Measurements from ENCODE around the gene MSH5.
A peak's percentile ranks its signal among the peaks of the same experiment; 100 is the strongest.
"Not testable (repeated sequence)": the region's sequence is repeated elsewhere in the genome, so short reads cannot be mapped to it uniquely, and the experiment has no call there.

Gene MSH5

DNA sequence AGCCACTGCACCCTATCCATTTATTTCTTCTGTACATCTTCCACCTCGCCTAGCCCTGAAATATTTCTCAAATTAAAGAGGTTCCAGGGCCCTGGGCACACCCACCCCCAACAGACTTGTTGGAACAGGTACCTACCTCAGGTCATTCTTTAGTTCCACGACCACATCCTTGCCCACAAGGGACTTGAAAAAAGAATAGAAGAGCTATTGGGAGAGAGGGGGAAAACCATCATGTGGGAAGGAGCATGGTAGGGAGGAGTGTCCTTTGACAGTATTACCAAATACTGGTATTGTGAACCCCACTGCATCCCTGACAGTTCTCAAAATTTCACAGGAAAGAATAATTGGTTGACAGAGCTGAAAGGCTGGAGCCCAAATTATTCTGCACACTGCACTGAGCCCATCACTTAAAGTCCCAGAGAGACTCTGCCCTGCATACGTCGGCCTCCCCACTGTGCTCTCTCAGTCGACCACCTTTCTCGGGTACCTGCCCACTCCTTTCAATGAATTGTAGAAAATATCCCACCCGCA, 66.2 kb downstream of the MSH5 start:
- no peak for DNase-seq (ENCODE audit: low read depth)
- H3K4me3 ChIP-seq (ENCODE audit: low read depth, low read length) = peak overlapping the region; percentile 82
- TF ChIP-seq, protein P1, sequence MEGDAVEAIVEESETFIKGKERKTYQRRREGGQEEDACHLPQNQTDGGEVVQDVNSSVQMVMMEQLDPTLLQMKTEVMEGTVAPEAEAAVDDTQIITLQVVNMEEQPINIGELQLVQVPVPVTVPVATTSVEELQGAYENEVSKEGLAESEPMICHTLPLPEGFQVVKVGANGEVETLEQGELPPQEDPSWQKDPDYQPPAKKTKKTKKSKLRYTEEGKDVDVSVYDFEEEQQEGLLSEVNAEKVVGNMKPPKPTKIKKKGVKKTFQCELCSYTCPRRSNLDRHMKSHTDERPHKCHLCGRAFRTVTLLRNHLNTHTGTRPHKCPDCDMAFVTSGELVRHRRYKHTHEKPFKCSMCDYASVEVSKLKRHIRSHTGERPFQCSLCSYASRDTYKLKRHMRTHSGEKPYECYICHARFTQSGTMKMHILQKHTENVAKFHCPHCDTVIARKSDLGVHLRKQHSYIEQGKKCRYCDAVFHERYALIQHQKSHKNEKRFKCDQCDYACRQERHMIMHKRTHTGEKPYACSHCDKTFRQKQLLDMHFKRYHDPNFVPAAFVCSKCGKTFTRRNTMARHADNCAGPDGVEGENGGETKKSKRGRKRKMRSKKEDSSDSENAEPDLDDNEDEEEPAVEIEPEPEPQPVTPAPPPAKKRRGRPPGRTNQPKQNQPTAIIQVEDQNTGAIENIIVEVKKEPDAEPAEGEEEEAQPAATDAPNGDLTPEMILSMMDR (IDR thresholded peaks at IDR 0.05; ENCODE audit: insufficient read depth, low read depth, low read length, missing control alignments) = no peak

DNA sequence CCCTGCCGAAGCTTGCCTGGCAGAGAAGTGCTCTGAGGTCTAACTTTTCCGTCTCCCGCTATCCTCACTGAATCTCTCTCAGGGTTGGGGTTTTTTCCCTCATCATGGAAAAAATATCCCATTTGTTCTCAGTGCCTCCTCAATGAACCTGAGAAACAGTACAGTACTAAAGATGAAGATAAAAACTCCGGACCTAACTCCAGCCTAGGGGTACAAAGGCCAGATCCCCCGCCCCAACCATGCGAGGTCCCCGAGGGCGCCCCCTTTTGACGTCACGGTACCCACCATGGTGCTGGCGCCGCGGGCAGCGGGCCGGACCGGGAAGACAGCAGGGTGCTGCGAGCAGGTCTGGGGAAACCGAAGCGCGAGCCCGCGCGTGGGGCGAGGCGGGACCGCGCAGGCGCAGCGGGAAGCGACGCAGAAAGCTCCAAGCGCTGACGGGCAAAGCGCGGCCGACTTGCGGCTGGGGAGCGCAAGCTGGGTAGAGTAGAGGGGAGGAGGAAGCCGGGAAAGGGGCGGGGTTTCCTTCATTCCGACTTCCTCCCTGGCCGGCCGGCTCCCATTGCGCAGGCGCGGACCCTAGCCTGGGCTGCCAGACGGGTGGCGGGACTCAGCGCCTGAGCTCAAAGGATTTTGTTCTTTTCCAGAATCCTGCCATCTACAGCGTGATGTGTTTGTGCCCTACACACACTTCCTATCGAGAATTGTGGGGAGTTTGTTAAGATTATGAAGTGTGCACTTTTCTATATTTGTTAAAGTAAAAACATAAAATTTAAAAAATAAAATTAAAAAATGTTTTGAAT, 66.9 kb downstream of the MSH5 start, which contains the start of gene LSM2:
LSM2 (minus strand) TSS at position 497 of the 803 bp plus-strand sequence; CDS start at position 288, 209 bp downstream.
- TF ChIP-seq, protein P1 (IDR thresholded peaks at IDR 0.05; ENCODE audit: insufficient read depth, low read depth, low read length, missing control alignments) = peak; percentile 12
- peak; percentile 97 for DNase-seq (ENCODE audit: low read depth)
- peak within 1 kb of the TSS; percentile 82 for H3K4me3 ChIP-seq (ENCODE audit: low read depth, low read length)

DNA sequence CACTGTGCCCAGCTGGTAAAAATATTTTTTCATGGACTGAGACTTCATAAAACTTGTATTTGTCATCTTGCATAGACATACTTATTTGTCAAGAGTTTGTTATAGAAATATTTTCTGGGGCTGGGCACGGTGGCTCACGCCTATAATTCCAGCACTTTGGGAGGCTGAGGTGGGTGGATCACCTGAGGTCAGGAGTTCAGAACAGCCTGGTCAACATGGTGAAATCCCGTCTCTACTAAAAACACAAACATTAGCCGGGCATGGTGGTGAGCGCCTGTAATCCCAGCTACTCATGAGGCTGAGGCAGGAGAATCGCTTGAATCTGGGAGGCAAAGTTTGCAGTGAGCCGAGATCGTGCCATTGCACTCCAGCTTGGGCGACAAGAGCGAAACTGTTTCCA, 68.8 kb downstream of the MSH5 start:
- not testable (repeated sequence) for H3K4me3 ChIP-seq (ENCODE audit: low read depth, low read length); DNase-seq (ENCODE audit: low read depth)

DNA sequence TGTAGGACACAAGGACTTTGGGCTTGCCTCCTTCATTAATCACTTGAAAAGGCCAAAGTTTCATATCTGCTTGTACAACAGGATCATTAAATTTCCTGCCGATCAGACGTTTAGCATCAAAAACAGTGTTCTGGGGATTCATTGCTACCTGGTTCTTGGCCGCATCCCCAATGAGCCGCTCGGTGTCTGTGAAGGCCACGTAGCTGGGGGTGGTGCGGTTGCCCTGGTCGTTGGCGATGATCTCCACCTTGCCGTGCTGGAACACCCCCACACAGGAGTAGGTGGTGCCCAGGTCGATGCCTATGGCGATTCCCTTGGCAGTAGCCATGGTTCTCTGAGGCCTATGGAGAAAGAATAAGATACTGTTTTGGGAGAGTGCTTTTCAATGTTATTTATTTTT, 71.8 kb downstream of the MSH5 start:
- no peak for DNase-seq (ENCODE audit: low read depth)
- H3K4me3 ChIP-seq (ENCODE audit: low read depth, low read length) = no peak overlapping the region
- TF ChIP-seq, protein P1 (IDR thresholded peaks at IDR 0.05; ENCODE audit: insufficient read depth, low read depth, low read length, missing control alignments) = no peak
